Caco-2 (cell line): ENCODE measurements around the gene ILDR2. TPM values are rescaled to one million over a fixed set of nuclear protein-coding genes. Genes with fewer than 3 reads are reported as not detected.

Experiments used
- BruUV-seq: library from RNA; stranded (reverse); fragments of 400-500 nt; replicated peaks from 2 replicates; lab custom pipeline; 2021; lab: Mats Ljungman, UMichigan
- CTCF ChIA-PET: fragments of 300-600 bp; sonication (Branson Sonifier 250); formaldehyde crosslinking; loops from one replicate; lab custom pipeline; 2022; ENCODE audit warnings: antibody characterized with exemption; lab: Charles Lee
- POLR2A ChIA-PET: fragments of 300-600 bp; sonication (Branson Sonifier 250); formaldehyde crosslinking; loops from one replicate; lab custom pipeline; 2022; ENCODE audit warnings: antibody characterized with exemption; lab: Charles Lee
- DNase-seq, 2 experiments: peaks; one replicate each; pipeline versions ENCODE4 v3.0.0 to v3.0.0-alpha.2; 2020 to 2022
- H3K27me3 ChIP-seq: replicated peaks from 2 replicates; pipeline ENCODE4 v1.6.0; 2011; ENCODE audit warnings: low read length; ENCODE audit not compliant: control insufficient read depth, insufficient read depth
- H3K36me3 ChIP-seq: 2 replicates; pipeline ENCODE4 v1.5.1; 2011; ENCODE audit warnings: low read length; ENCODE audit not compliant: control insufficient read depth, insufficient read depth
- H3K4me1 ChIP-seq: fragments of 250-450 bp; sonication (Bioruptor Pico); 2 replicates; pipeline ENCODE4 v1.5.1; 2020; ENCODE audit warnings: mild to moderate bottlenecking
- H3K4me3 ChIP-seq: 2 replicates; pipeline ENCODE4 v1.5.1; 2011; ENCODE audit warnings: low read depth, mild to moderate bottlenecking, control low read depth, low read length
- H3K9me3 ChIP-seq: fragments of 250-450 bp; sonication (Bioruptor Pico); 2 replicates; pipeline ENCODE4 v1.5.1; 2020; ENCODE audit warnings: mild to moderate bottlenecking, moderate library complexity
- H3K27ac Mint-ChIP-seq: one replicate; pipeline ENCODE4 v1.8.0; 2022; ENCODE audit warnings: mixed read lengths; ENCODE audit not compliant: unreplicated experiment
- H3K27me3 Mint-ChIP-seq: one replicate; pipeline ENCODE4 v1.8.0; 2022; ENCODE audit warnings: mixed read lengths; ENCODE audit not compliant: insufficient read depth, unreplicated experiment
- H3K36me3 Mint-ChIP-seq: one replicate; pipeline ENCODE4 v1.8.0; 2022; ENCODE audit warnings: mild to moderate bottlenecking, mixed read lengths; ENCODE audit not compliant: insufficient read depth, unreplicated experiment
- H3K4me1 Mint-ChIP-seq: one replicate; pipeline ENCODE4 v1.8.0; 2022; ENCODE audit warnings: low read depth, mixed read lengths; ENCODE audit not compliant: unreplicated experiment
- H3K4me3 Mint-ChIP-seq: one replicate; pipeline ENCODE4 v1.8.0; 2022; ENCODE audit warnings: mild to moderate bottlenecking, moderate library complexity, mixed read lengths; ENCODE audit not compliant: unreplicated experiment
- H3K9me3 Mint-ChIP-seq: one replicate; pipeline ENCODE4 v1.8.0; 2022; ENCODE audit warnings: mixed read lengths; ENCODE audit not compliant: unreplicated experiment
- CTCF ChIP-seq, 2 experiments: fragments of 200-600 bp in 1 of 2; IDR thresholded peaks; 1 replicate in 1 of 2; 2 replicates in 1 of 2; pipeline versions ENCODE4 v1.5.1 to v1.8.0; 2011 to 2022; ENCODE audit warnings: antibody characterized with exemption in 1 of 2, control low read depth in 1 of 2, inconsistent platforms in 1 of 2, low read depth in 1 of 2, low read length in 1 of 2, mild to moderate bottlenecking in 1 of 2, moderate library complexity in 1 of 2; ENCODE audit not compliant: insufficient read depth in 1 of 2, severe bottlenecking in 1 of 2, unreplicated experiment in 1 of 2
- intact Hi-C: fragments of 100-400 bp; cut with micrococcal nuclease; formaldehyde crosslinking; loops from one replicate; pipeline ENCODE4 v1.10.0; 2022; ENCODE audit not compliant: unreplicated experiment
- total RNA-seq: library from RNA; stranded (reverse); gene quantifications from 2 replicates; pipeline ENCODE4 v1.2.3, GENCODE V29; 2022

Gene ILDR2
- total RNA-seq, 1 experiment from 2014 or later: 0.98 TPM

GRCh38 chr1:166937962-166938361, 37.4 kb downstream of the ILDR2 start:
- H3K27me3 Mint-ChIP-seq: peaks cover 17% of the 10 kb centered on the region
- H3K27ac Mint-ChIP-seq: no peak overlapping the region
- TF ChIP-seq CTCF (IDR thresholded peaks at IDR 0.05; ENCODE audit: insufficient read depth in 1 of 2, low read depth in 1 of 2, low read length in 1 of 2, severe bottlenecking in 1 of 2, unreplicated experiment in 1 of 2): no peak
- no peaks in the 10 kb centered on the region for H3K36me3 ChIP-seq
- H3K4me3 ChIP-seq: no peak overlapping the region
- ChIA-PET CTCF (no interaction called here), POLR2A (no interaction called here)
- BruUV-seq: no TSS peak
- H3K9me3 Mint-ChIP-seq: no peaks in the 10 kb centered on the region
- H3K36me3 Mint-ChIP-seq: no peaks in the 10 kb centered on the region
- no peaks in the 10 kb centered on the region for H3K4me1 ChIP-seq
- H3K4me1 Mint-ChIP-seq: no peaks in the 10 kb centered on the region
- no peak for DNase-seq
- intact Hi-C loops: no loop called here
- no peaks in the 10 kb centered on the region for H3K9me3 ChIP-seq
- H3K4me3 Mint-ChIP-seq: no peak overlapping the region
- H3K27me3 ChIP-seq: no peaks in the 10 kb centered on the region

- intact Hi-C loops: no loop called here
- Histone ChIP-seq H3K9me3 (no peaks in the 10 kb centered on the region), H3K36me3 (no peaks in the 10 kb centered on the region), H3K4me3 (no peak overlapping the region), H3K27me3 (no peaks in the 10 kb centered on the region), H3K4me1 (no peaks in the 10 kb centered on the region)
- no peak for DNase-seq
- no peak overlapping the region for H3K4me3 Mint-ChIP-seq
- TF ChIP-seq CTCF (IDR thresholded peaks at IDR 0.05; ENCODE audit: insufficient read depth in 1 of 2, low read depth in 1 of 2, low read length in 1 of 2, severe bottlenecking in 1 of 2, unreplicated experiment in 1 of 2): no peak
- BruUV-seq: no TSS peak
- H3K27ac Mint-ChIP-seq: no peak overlapping the region
- H3K27me3 Mint-ChIP-seq: peaks cover 17% of the 10 kb centered on the region
- H3K4me1 Mint-ChIP-seq: no peaks in the 10 kb centered on the region
- H3K9me3 Mint-ChIP-seq: no peaks in the 10 kb centered on the region
- H3K36me3 Mint-ChIP-seq: no peaks in the 10 kb centered on the region
- ChIA-PET POLR2A (no interaction called here), CTCF (no interaction called here)
Measured at GRCh38 chr1:166937329-166937728, 38.0 kb downstream of the ILDR2 start.

GRCh38 chr1:166933633-166934032, 41.7 kb downstream of the ILDR2 start:
- intact Hi-C loops: no loop called here
- ChIA-PET POLR2A (no interaction called here), CTCF (no interaction called here)
- Histone ChIP-seq H3K9me3 (no peaks in the 10 kb centered on the region), H3K27me3 (no peaks in the 10 kb centered on the region), H3K4me3 (no peak overlapping the region), H3K36me3 (no peaks in the 10 kb centered on the region), H3K4me1 (no peaks in the 10 kb centered on the region)
- no peaks in the 10 kb centered on the region for H3K36me3 Mint-ChIP-seq
- TF ChIP-seq CTCF (IDR thresholded peaks at IDR 0.05; ENCODE audit: insufficient read depth in 1 of 2, low read depth in 1 of 2, low read length in 1 of 2, severe bottlenecking in 1 of 2, unreplicated experiment in 1 of 2): no peak
- BruUV-seq: no TSS peak
- no peak overlapping the region for H3K27ac Mint-ChIP-seq
- no peak overlapping the region for H3K4me3 Mint-ChIP-seq
- no peaks in the 10 kb centered on the region for H3K4me1 Mint-ChIP-seq
- no peak for DNase-seq
- H3K9me3 Mint-ChIP-seq: no peaks in the 10 kb centered on the region
- peaks cover 26% of the 10 kb centered on the region for H3K27me3 Mint-ChIP-seq
